AML-193 (cell line): ENCODE measurements around the gene OR13C3.
"Not testable (repeated sequence)": the region's sequence is repeated elsewhere in the genome, so short reads cannot be mapped to it uniquely, and the experiment has no call there.

Experiments
- DNase-seq, 2 experiments: peaks; one replicate each; lab custom pipeline; 2025; lab: John Stamatoyannopoulos, UW

The OR13C3 gene

GRCh38 chr9:104536756-104537155 is at the start of gene OR13C3:
Gene OR13C3 (minus strand): TSS chr9:104536856. CDS start chr9:104536723, 133 bp downstream.
- DNase-seq = no peak

GRCh38 chr9:104580562-104580961 is 43.9 kb upstream of the OR13C3 start:
- no peak for DNase-seq

- DNase-seq = no peak
Measured at GRCh38 chr9:104577263-104577662, 40.6 kb upstream of the OR13C3 start.

GRCh38 chr9:104575456-104575855 is 38.8 kb upstream of the OR13C3 start:
- DNase-seq = no peak

- no peak for DNase-seq
Measured at GRCh38 chr9:104572612-104573011, 36.0 kb upstream of the OR13C3 start.

- no peak for DNase-seq
Measured at GRCh38 chr9:104568868-104569267, 32.2 kb upstream of the OR13C3 start, which contains the start of gene OR13C8. Gene OR13C8 (plus strand): TSS chr9:104569168. CDS start chr9:104569168, 0 bp downstream.

GRCh38 chr9:104564358-104564757 is 27.7 kb upstream of the OR13C3 start:
- DNase-seq = no peak

- DNase-seq = no peak
Measured at GRCh38 chr9:104556830-104557634, 20.4 kb upstream of the OR13C3 start.

- DNase-seq = no peak
Measured at GRCh38 chr9:104555521-104555920, 18.9 kb upstream of the OR13C3 start.

- DNase-seq = no peak
Measured at GRCh38 chr9:104553261-104553660, 16.6 kb upstream of the OR13C3 start.

- DNase-seq = no peak
Measured at GRCh38 chr9:104544644-104545043, 8.0 kb upstream of the OR13C3 start.

- DNase-seq = no peak
Measured at GRCh38 chr9:104539275-104539674, 2.6 kb upstream of the OR13C3 start.

- no peak for DNase-seq
Measured at GRCh38 chr9:104527109-104527508, 9.5 kb downstream of the OR13C3 start, which contains the start of gene OR13C4. Gene OR13C4 (minus strand): TSS chr9:104527209. CDS start chr9:104527209, 0 bp downstream.

- DNase-seq = not testable (repeated sequence)
Measured at GRCh38 chr9:104520241-104520640, 16.4 kb downstream of the OR13C3 start.

GRCh38 chr9:104514901-104515300 is 21.8 kb downstream of the OR13C3 start:
- no peak for DNase-seq

- DNase-seq = no peak
Measured at GRCh38 chr9:104506565-104506964, 30.1 kb downstream of the OR13C3 start.

GRCh38 chr9:104503963-104504362 is 32.7 kb downstream of the OR13C3 start, which contains the start of gene OR13F1:
Gene OR13F1 (plus strand): TSS chr9:104504263. CDS start chr9:104504263, 0 bp downstream.
- no peak for DNase-seq

GRCh38 chr9:104503440-104503839 is 33.2 kb downstream of the OR13C3 start:
- DNase-seq = no peak

GRCh38 chr9:104494808-104495207 is 41.8 kb downstream of the OR13C3 start:
- DNase-seq = no peak
